PC-9 (cell line): ENCODE data around the gene KATNB1.

ENCODE experiments used
- CTCF ChIP-seq: fragments of 200-600 bp; sonication (generic); conservative IDR thresholded peaks from 2 replicates; pipeline ENCODE4 v1.6.1; 2017; ENCODE audit warnings: mixed run types, antibody characterized with exemption, mild to moderate bottlenecking, moderate library complexity
- EZH2 ChIP-seq: fragments of 200-600 bp; sonication (generic); IDR thresholded peaks from 2 replicates; pipeline ENCODE4 v1.8.0; 2017; ENCODE audit warnings: antibody characterized with exemption, low read depth

GRCh38 chr16:57766714-57767348 lies 31.3 kb downstream of the KATNB1 start:
- no peak for TF ChIP-seq EZH2
- TF ChIP-seq CTCF = no peak
